GM12873 (cell line): ENCODE data around the gene C17orf67.

Experiments
- TF ChIP-seq, protein P1 (sequence below): IDR thresholded peaks from 2 replicates; pipeline ENCODE4 v1.5.1; 2012; ENCODE audit warnings: low read depth, mild to moderate bottlenecking, moderate library complexity, low read length, control low read depth; ENCODE audit not compliant: insufficient read depth; ENCODE audit errors: missing control alignments

Gene C17orf67

GRCh38 chr17:56808503-56808902 is 25.2 kb downstream of the C17orf67 start:
- TF ChIP-seq, protein P1, sequence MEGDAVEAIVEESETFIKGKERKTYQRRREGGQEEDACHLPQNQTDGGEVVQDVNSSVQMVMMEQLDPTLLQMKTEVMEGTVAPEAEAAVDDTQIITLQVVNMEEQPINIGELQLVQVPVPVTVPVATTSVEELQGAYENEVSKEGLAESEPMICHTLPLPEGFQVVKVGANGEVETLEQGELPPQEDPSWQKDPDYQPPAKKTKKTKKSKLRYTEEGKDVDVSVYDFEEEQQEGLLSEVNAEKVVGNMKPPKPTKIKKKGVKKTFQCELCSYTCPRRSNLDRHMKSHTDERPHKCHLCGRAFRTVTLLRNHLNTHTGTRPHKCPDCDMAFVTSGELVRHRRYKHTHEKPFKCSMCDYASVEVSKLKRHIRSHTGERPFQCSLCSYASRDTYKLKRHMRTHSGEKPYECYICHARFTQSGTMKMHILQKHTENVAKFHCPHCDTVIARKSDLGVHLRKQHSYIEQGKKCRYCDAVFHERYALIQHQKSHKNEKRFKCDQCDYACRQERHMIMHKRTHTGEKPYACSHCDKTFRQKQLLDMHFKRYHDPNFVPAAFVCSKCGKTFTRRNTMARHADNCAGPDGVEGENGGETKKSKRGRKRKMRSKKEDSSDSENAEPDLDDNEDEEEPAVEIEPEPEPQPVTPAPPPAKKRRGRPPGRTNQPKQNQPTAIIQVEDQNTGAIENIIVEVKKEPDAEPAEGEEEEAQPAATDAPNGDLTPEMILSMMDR: no peak

DNA sequence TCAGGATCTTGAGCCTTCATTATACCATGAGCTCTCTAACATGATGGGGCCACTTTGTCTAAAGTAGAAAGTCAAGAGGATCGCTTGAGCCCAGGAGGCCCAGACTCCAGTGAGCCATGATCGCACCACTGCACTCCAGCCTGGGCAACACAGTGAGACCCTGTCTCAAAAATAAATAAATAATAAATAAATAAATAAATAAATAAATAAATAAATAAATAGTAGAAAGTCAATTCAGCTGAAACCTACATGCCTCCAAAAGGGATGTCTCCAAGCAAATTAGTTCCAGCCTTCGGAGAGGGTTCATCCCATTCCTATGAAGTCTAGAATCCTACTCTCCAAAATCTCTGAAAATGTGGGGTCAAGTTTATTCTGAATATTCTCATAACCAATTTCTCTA is 26.0 kb downstream of the C17orf67 start:
- TF ChIP-seq, protein P1: no peak

DNA sequence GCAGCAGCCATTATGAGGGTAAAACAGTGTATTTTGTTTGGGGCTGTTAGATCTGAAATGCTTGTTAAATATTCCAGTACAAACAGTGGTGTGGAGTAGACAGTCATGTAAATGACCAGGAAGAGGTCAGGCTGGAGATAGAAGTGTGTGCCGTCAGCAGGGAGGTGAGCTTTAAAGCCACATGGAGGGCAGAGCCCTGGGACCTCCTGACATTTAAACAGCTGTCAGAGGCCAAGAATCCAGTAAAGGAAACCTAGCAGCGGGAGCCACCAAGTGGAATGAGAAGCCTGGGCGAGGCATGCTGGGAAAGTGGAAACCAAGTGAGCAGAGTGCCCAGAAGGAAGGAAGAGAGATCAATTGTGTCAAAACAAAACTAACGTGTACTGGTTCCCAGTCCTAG is 26.8 kb downstream of the C17orf67 start:
- TF ChIP-seq, protein P1: no peak

DNA sequence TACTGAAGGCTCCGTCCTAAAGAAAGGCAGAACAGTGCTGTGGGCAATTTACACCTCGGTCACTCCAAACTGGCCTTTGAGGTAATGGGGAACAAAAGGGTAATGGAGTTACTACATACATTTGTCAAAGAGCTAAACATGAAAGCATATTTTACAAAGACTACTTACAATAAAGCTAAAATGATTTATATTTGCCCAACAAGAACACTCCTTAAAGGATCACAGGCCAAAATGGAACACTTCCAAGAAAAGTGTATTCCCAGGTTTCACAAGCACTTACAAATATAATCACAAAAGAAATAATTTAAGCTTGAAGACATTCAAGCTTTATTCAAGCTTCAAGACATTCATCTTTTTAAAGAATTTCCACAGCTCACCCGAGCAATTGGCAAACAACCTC is 29.3 kb downstream of the C17orf67 start:
- TF ChIP-seq, protein P1: no peak

- TF ChIP-seq, protein P1: no peak
Observed at GRCh38 chr17:56803071-56803470, 30.6 kb downstream of the C17orf67 start.

DNA sequence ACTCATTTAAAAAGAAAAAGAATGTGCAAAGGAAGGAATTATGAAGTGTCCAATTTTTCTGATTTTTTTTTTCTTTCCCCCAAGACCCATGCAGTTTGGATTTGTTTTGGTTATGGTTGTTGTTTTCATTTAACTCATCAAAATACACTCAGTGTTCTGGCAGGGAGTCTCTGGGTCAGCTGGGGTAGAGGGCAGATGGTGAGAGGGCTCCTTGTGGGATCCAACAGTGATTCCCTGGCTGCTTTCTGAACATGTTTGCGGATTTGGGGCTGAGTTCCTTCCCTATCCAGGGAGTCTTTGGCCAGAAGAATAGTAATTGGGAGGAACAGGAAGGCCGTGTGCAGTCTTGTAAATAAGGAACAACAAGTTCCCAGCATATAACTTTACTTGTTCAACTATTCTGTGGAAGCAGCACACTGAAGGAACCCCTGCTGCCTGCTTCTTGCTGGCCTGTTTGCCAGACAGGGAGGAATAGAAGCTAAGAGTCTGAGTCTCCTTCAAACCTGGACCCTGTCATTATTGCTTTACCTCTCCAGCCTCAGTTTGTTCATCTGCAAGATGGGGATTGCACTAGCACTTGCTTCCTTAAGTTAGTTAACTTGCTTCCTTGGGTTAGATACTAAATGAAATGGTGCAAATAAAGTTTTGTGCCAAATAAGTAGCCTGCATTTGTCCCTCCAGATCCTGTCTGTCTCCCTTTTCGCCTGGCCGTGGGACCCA is 32.1 kb downstream of the C17orf67 start:
- TF ChIP-seq, protein P1: no peak

DNA sequence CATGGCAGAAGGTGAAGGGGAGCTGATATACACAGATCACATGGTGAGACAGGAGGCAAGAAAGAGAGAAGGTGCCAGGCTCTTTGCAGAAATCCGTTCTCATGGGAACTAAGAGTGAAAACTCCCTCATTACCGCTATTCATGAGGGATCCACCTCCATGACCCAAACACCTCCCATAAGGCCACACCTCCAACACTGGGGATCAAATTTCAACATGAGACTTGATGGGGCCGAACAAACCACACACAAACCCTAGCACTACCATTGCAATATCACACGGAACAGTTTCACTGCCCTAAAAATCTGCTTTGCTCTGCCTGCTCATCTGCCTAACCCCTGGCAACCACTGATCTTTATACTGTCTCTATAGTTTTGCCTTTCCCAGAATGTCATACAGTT is 34.8 kb downstream of the C17orf67 start:
- TF ChIP-seq, protein P1: no peak
